Endothelial cell of umbilical vein (primary cell): ENCODE results near the gene POLR2L.

Source experiments
- EZH2 ChIP-seq: IDR thresholded peaks from 2 replicates; pipeline ENCODE4 v1.6.1; 2012; ENCODE audit warnings: borderline replicate concordance, low read depth, mild to moderate bottlenecking, moderate library complexity, low read length, inconsistent platforms; ENCODE audit not compliant: severe bottlenecking
- JUN ChIP-seq: IDR thresholded peaks from 2 replicates; pipeline ENCODE4 v1.6.1; 2011; ENCODE audit warnings: borderline replicate concordance, low read depth; ENCODE audit not compliant: insufficient read length, insufficient read depth
- MYC ChIP-seq: IDR thresholded peaks from one replicate; pipeline ENCODE4 v1.6.1; 2011; ENCODE audit warnings: mild to moderate bottlenecking, low read depth, low read length
- POLR2A ChIP-seq: IDR thresholded peaks from 2 replicates; pipeline ENCODE4 v1.6.1; 2012; ENCODE audit warnings: low read depth, mild to moderate bottlenecking, control low read depth, low read length
- TF ChIP-seq, protein P1 (sequence below), 2 donors: IDR thresholded peaks; 1 replicate in 1 of 2; 2 replicates in 1 of 2; pipeline ENCODE4 v1.5.1; 2011; ENCODE audit warnings: low read length in 2 of 2, mild to moderate bottlenecking in 2 of 2, moderate library complexity in 2 of 2, control low read depth in 1 of 2, inconsistent platforms in 1 of 2, low read depth in 1 of 2; ENCODE audit not compliant: insufficient read depth in 1 of 2; ENCODE audit errors: extremely low read depth in 1 of 2

- TF ChIP-seq, protein P1, sequence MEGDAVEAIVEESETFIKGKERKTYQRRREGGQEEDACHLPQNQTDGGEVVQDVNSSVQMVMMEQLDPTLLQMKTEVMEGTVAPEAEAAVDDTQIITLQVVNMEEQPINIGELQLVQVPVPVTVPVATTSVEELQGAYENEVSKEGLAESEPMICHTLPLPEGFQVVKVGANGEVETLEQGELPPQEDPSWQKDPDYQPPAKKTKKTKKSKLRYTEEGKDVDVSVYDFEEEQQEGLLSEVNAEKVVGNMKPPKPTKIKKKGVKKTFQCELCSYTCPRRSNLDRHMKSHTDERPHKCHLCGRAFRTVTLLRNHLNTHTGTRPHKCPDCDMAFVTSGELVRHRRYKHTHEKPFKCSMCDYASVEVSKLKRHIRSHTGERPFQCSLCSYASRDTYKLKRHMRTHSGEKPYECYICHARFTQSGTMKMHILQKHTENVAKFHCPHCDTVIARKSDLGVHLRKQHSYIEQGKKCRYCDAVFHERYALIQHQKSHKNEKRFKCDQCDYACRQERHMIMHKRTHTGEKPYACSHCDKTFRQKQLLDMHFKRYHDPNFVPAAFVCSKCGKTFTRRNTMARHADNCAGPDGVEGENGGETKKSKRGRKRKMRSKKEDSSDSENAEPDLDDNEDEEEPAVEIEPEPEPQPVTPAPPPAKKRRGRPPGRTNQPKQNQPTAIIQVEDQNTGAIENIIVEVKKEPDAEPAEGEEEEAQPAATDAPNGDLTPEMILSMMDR (IDR thresholded peaks at IDR 0.05; ENCODE audit: extremely low read depth in 1 of 2, insufficient read depth in 1 of 2, low read depth in 1 of 2, low read length in 2 of 2): no peak
- TF ChIP-seq MYC (no peak), EZH2 (no peak), POLR2A (no peak), JUN (no peak)
Observed at GRCh38 chr11:853682-854448, 11.5 kb upstream of the POLR2L start.
